WTC11 (cell line): Measurements from ENCODE around the gene ATAD3C. TPM values are rescaled to one million over a fixed set of nuclear protein-coding genes. Genes with fewer than 3 reads are reported as not detected.

Experiments
- ATAC-seq: fragments of 200-7000 bp; cut with Tn5 transposase; 2 replicates; pipeline ENCODE4 v1.10.0; 2021; ENCODE audit warnings: mild to moderate bottlenecking, moderate library complexity
- CTCF ChIA-PET: fragments of 300-600 bp; sonication (Branson Sonifier 250); formaldehyde crosslinking; loops from one replicate; lab custom pipeline; 2021; ENCODE audit warnings: antibody characterized with exemption; lab: Charles Lee
- POLR2A ChIA-PET: fragments of 350-600 bp; sonication (Branson Sonifier 250); formaldehyde crosslinking; loops from one replicate; lab custom pipeline; 2021; ENCODE audit warnings: antibody characterized with exemption; lab: Charles Lee
- DNase-seq: peaks from one replicate; pipeline ENCODE4 v3.0.0; 2021; ENCODE audit warnings: low spot score
- H3K27ac Mint-ChIP-seq: 2 replicates; pipeline ENCODE4 v1.8.0; 2021; ENCODE audit warnings: mixed read lengths
- H3K27me3 Mint-ChIP-seq: 2 replicates; pipeline ENCODE4 v1.8.0; 2021; ENCODE audit warnings: low read depth, mild to moderate bottlenecking, moderate library complexity, mixed read lengths
- H3K36me3 Mint-ChIP-seq: 2 replicates; pipeline ENCODE4 v1.8.0; 2021; ENCODE audit warnings: mixed read lengths
- H3K4me1 Mint-ChIP-seq: 2 replicates; pipeline ENCODE4 v1.8.0; 2022; ENCODE audit warnings: mixed read lengths
- H3K4me3 Mint-ChIP-seq: 2 replicates; pipeline ENCODE4 v1.8.0; 2021; ENCODE audit warnings: mild to moderate bottlenecking, moderate library complexity, mixed read lengths
- H3K9me3 Mint-ChIP-seq: 2 replicates; pipeline ENCODE4 v1.8.0; 2021; ENCODE audit warnings: mixed read lengths
- CBFB ChIP-seq: sonication (generic); formaldehyde crosslinking; IDR thresholded peaks from 2 replicates; pipeline ENCODE4 v1.8.1; 2022; ENCODE audit warnings: mild to moderate bottlenecking, low read depth, missing genetic modification reagents
- FOXJ3 ChIP-seq: sonication (generic); formaldehyde crosslinking; IDR thresholded peaks from 2 replicates; pipeline ENCODE4 v1.9.0; 2021; ENCODE audit warnings: missing genetic modification reagents, mild to moderate bottlenecking, borderline replicate concordance
- FOXP1 ChIP-seq: sonication (generic); formaldehyde crosslinking; IDR thresholded peaks from 2 replicates; pipeline ENCODE4 v1.8.0; 2022; ENCODE audit warnings: missing genetic modification reagents, mild to moderate bottlenecking, moderate library complexity, borderline replicate concordance
- GABPB1 ChIP-seq: sonication (generic); formaldehyde crosslinking; IDR thresholded peaks from 2 replicates; pipeline ENCODE4 v1.8.1; 2023; ENCODE audit warnings: mild to moderate bottlenecking, missing genetic modification reagents
- HMGA2 ChIP-seq: fragments of 250-450 bp; sonication (Bioruptor Pico); IDR thresholded peaks from 2 replicates; pipeline ENCODE4 v1.4.0; 2021; ENCODE audit warnings: mild to moderate bottlenecking, moderate library complexity
- NFYB ChIP-seq: sonication (generic); formaldehyde crosslinking; conservative IDR thresholded peaks from 2 replicates; pipeline ENCODE4 v1.8.0; 2022; ENCODE audit warnings: low read depth, missing genetic modification reagents
- SMAD3 ChIP-seq: sonication (generic); formaldehyde crosslinking; IDR thresholded peaks from 2 replicates; pipeline ENCODE4 v1.8.0; 2022; ENCODE audit warnings: missing genetic modification reagents, mild to moderate bottlenecking, borderline replicate concordance
- SMAD4 ChIP-seq: sonication (generic); formaldehyde crosslinking; IDR thresholded peaks from 2 replicates; pipeline ENCODE4 v1.8.0; 2022; ENCODE audit warnings: mild to moderate bottlenecking, missing genetic modification reagents
- total RNA-seq: library from RNA; stranded (reverse); gene quantifications from 3 replicates; pipeline ENCODE4 v1.2.3, GENCODE V29; 2021
- TF ChIP-seq, protein P1 (sequence below): sonication (generic); formaldehyde crosslinking; IDR thresholded peaks from 2 replicates; pipeline ENCODE4 v1.8.1; 2023; ENCODE audit warnings: mild to moderate bottlenecking, missing genetic modification reagents, borderline replicate concordance
- TF ChIP-seq, protein P2 (sequence below): sonication (generic); formaldehyde crosslinking; IDR thresholded peaks from 2 replicates; pipeline ENCODE4 v1.8.1; 2023; ENCODE audit warnings: mild to moderate bottlenecking, missing genetic modification reagents, moderate library complexity
- TF ChIP-seq, protein P3 (sequence below): sonication (generic); formaldehyde crosslinking; IDR thresholded peaks from 2 replicates; pipeline ENCODE4 v1.8.1; 2023; ENCODE audit warnings: mild to moderate bottlenecking, missing genetic modification reagents
- TF ChIP-seq, protein P4 (sequence below): sonication (generic); formaldehyde crosslinking; IDR thresholded peaks from 2 replicates; pipeline ENCODE4 v1.8.0; 2022; ENCODE audit warnings: mild to moderate bottlenecking, missing genetic modification reagents
- TF ChIP-seq, protein P5 (sequence below): fragments of 250-450 bp; sonication (Bioruptor Pico); IDR thresholded peaks from 2 replicates; pipeline ENCODE4 v1.9.0; 2021; ENCODE audit warnings: mild to moderate bottlenecking

Gene ATAD3C
- total RNA-seq, 1 experiment from 2014 or later, result 0.61 TPM

DNA sequence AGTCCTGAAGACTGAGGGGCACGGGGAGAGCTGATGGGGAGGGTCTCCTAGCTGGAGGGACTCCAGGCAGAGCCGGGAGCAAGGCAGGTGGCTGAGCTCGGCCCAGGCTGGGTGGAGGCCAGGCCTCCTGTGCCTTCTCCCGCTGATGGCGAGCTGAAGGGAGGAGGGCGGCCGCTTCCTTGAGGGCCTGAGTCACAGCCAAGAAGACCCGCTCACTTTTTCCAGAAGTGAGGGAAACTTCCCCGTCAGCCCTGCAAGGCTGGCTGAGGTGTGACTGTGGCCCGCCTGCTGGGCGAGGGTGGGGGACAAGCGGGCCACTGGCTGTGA lies 15.7 kb upstream of the ATAD3C start:
- no peaks in the 10 kb centered on the region for H3K9me3 Mint-ChIP-seq
- CTCF ChIA-PET, result interaction anchor here (0.5 to 2.1 kb wide), 9 partner anchors 13 to 82 kb away, joined by 3 to 11 read pairs (median 5); partner anchors contain the start of genes ANKRD65, AURKAIP1, CCNL2 and MRPL20

More for the DNA sequence above, 15.7 kb upstream of the ATAD3C start:
- POLR2A ChIA-PET, result interaction anchor here (0.6 to 2.5 kb wide), 5 partner anchors 10 to 66 kb away, joined by 3 to 7 read pairs (median 7); partner anchors contain the start of genes AURKAIP1 and CCNL2
- H3K4me3 Mint-ChIP-seq, result peak overlapping the region; percentile 31; the same call in 1 of the 2 replicates
- ATAC-seq (no peak), DNase-seq (no peak)
- H3K4me1 Mint-ChIP-seq, result peaks cover 28% of the 10 kb centered on the region
- H3K36me3 Mint-ChIP-seq, result no peaks in the 10 kb centered on the region
- TF ChIP-seq, protein P1, sequence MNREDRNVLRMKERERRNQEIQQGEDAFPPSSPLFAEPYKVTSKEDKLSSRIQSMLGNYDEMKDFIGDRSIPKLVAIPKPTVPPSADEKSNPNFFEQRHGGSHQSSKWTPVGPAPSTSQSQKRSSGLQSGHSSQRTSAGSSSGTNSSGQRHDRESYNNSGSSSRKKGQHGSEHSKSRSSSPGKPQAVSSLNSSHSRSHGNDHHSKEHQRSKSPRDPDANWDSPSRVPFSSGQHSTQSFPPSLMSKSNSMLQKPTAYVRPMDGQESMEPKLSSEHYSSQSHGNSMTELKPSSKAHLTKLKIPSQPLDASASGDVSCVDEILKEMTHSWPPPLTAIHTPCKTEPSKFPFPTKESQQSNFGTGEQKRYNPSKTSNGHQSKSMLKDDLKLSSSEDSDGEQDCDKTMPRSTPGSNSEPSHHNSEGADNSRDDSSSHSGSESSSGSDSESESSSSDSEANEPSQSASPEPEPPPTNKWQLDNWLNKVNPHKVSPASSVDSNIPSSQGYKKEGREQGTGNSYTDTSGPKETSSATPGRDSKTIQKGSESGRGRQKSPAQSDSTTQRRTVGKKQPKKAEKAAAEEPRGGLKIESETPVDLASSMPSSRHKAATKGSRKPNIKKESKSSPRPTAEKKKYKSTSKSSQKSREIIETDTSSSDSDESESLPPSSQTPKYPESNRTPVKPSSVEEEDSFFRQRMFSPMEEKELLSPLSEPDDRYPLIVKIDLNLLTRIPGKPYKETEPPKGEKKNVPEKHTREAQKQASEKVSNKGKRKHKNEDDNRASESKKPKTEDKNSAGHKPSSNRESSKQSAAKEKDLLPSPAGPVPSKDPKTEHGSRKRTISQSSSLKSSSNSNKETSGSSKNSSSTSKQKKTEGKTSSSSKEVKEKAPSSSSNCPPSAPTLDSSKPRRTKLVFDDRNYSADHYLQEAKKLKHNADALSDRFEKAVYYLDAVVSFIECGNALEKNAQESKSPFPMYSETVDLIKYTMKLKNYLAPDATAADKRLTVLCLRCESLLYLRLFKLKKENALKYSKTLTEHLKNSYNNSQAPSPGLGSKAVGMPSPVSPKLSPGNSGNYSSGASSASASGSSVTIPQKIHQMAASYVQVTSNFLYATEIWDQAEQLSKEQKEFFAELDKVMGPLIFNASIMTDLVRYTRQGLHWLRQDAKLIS (CRISPR knock-in tag), result no peak
- TF ChIP-seq SMAD3 (CRISPR knock-in tag) (no peak), GABPB1 (CRISPR knock-in tag) (no peak), FOXJ3 (CRISPR knock-in tag) (no peak), CBFB (CRISPR knock-in tag) (no peak), HMGA2 (no peak), NFYB (CRISPR knock-in tag) (no peak), FOXP1 (CRISPR knock-in tag) (no peak), SMAD4 (CRISPR knock-in tag) (no peak)
- TF ChIP-seq, protein P2, sequence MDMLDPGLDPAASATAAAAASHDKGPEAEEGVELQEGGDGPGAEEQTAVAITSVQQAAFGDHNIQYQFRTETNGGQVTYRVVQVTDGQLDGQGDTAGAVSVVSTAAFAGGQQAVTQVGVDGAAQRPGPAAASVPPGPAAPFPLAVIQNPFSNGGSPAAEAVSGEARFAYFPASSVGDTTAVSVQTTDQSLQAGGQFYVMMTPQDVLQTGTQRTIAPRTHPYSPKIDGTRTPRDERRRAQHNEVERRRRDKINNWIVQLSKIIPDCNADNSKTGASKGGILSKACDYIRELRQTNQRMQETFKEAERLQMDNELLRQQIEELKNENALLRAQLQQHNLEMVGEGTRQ (CRISPR knock-in tag), result no peak
- TF ChIP-seq, protein P3, sequence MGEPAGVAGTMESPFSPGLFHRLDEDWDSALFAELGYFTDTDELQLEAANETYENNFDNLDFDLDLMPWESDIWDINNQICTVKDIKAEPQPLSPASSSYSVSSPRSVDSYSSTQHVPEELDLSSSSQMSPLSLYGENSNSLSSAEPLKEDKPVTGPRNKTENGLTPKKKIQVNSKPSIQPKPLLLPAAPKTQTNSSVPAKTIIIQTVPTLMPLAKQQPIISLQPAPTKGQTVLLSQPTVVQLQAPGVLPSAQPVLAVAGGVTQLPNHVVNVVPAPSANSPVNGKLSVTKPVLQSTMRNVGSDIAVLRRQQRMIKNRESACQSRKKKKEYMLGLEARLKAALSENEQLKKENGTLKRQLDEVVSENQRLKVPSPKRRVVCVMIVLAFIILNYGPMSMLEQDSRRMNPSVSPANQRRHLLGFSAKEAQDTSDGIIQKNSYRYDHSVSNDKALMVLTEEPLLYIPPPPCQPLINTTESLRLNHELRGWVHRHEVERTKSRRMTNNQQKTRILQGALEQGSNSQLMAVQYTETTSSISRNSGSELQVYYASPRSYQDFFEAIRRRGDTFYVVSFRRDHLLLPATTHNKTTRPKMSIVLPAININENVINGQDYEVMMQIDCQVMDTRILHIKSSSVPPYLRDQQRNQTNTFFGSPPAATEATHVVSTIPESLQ (CRISPR knock-in tag), result no peak
- TF ChIP-seq, protein P4, sequence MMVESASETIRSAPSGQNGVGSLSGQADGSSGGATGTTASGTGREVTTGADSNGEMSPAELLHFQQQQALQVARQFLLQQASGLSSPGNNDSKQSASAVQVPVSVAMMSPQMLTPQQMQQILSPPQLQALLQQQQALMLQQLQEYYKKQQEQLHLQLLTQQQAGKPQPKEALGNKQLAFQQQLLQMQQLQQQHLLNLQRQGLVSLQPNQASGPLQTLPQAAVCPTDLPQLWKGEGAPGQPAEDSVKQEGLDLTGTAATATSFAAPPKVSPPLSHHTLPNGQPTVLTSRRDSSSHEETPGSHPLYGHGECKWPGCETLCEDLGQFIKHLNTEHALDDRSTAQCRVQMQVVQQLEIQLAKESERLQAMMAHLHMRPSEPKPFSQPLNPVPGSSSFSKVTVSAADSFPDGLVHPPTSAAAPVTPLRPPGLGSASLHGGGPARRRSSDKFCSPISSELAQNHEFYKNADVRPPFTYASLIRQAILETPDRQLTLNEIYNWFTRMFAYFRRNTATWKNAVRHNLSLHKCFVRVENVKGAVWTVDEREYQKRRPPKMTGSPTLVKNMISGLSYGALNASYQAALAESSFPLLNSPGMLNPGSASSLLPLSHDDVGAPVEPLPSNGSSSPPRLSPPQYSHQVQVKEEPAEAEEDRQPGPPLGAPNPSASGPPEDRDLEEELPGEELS (CRISPR knock-in tag), result no peak
- TF ChIP-seq, protein P5, sequence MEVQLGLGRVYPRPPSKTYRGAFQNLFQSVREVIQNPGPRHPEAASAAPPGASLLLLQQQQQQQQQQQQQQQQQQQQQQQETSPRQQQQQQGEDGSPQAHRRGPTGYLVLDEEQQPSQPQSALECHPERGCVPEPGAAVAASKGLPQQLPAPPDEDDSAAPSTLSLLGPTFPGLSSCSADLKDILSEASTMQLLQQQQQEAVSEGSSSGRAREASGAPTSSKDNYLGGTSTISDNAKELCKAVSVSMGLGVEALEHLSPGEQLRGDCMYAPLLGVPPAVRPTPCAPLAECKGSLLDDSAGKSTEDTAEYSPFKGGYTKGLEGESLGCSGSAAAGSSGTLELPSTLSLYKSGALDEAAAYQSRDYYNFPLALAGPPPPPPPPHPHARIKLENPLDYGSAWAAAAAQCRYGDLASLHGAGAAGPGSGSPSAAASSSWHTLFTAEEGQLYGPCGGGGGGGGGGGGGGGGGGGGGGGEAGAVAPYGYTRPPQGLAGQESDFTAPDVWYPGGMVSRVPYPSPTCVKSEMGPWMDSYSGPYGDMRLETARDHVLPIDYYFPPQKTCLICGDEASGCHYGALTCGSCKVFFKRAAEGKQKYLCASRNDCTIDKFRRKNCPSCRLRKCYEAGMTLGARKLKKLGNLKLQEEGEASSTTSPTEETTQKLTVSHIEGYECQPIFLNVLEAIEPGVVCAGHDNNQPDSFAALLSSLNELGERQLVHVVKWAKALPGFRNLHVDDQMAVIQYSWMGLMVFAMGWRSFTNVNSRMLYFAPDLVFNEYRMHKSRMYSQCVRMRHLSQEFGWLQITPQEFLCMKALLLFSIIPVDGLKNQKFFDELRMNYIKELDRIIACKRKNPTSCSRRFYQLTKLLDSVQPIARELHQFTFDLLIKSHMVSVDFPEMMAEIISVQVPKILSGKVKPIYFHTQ, result no peak
- TF ChIP-seq, all 79 proteins: peak for 0
- Mint-ChIP-seq H3K27me3 (peaks cover 6% of the 10 kb centered on the region; the same call in 1 of the 2 replicates), H3K27ac (no peak overlapping the region)
